HTERT RPE-1 (cell line): ENCODE measurements around the gene TRERF1.
"Not testable (repeated sequence)": the region's sequence is repeated elsewhere in the genome, so short reads cannot be mapped to it uniquely, and the experiment has no call there.

Experiments
- in situ Hi-C: fragments of 300-500 bp; cut with MboI; formaldehyde crosslinking; loops from 4 replicates; pipeline ENCODE4 v1.14.3; 2020; ENCODE audit warnings: low sequenced_read_pairs

TRERF1 gene, protein sequence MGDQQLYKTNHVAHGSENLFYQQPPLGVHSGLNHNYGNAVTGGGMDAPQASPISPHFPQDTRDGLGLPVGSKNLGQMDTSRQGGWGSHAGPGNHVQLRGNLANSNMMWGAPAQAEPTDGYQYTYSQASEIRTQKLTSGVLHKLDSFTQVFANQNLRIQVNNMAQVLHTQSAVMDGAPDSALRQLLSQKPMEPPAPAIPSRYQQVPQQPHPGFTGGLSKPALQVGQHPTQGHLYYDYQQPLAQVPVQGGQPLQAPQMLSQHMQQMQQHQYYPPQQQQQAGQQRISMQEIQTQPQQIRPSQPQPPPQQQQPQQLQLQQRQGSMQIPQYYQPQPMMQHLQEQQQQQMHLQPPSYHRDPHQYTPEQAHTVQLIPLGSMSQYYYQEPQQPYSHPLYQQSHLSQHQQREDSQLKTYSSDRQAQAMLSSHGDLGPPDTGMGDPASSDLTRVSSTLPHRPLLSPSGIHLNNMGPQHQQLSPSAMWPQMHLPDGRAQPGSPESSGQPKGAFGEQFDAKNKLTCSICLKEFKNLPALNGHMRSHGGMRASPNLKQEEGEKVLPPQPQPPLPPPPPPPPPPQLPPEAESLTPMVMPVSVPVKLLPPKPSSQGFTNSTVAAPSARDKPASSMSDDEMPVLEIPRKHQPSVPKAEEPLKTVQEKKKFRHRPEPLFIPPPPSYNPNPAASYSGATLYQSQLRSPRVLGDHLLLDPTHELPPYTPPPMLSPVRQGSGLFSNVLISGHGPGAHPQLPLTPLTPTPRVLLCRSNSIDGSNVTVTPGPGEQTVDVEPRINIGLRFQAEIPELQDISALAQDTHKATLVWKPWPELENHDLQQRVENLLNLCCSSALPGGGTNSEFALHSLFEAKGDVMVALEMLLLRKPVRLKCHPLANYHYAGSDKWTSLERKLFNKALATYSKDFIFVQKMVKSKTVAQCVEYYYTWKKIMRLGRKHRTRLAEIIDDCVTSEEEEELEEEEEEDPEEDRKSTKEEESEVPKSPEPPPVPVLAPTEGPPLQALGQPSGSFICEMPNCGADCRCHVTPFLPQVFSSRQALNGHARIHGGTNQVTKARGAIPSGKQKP (N-terminal part only)

DNA sequence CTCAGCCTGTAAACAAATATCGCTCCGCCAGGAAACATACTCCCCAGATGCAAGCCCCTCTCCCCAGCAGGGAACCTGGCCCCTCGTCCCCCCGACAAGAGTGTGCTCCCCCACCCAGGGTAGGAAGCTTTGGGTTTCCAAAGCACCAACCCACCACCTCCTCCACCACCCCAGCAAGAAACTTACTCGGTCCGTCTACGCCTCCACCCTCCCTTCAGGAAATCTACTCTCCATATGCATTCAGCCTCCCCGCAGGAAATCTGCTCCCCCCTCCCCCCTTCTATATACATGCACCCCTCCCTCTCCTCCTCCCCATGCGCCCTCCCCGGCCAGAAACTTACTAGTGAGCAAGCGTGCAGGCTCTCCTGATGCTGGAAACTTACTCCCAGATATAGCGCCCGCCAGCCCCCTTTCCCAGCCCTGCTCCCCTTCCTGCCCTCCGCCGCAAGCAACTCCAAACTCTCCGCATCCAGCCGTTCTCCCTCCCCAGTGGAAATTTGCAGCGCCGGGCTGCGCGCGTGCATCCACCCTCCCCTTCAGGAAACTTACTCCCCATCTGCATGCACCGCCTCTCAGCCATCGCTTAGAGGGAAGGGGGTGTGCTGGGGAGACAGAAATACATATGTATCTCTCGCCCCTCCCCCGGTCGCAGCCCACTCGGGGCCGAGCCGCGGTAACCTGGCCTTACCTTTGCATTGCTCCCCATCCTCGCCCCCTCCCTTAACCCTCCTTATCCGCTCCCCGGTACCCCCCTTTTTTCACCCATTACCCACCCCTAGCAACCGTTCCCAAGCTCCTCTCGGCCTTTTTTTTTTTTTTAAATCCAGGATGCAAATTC is at the start of gene TRERF1:
TSS of gene TRERF1 (minus strand) at position 594 of the 838 bp plus-strand sequence. CDS start 182,336 bp downstream, outside the sequence.
- in situ Hi-C loops: no loop called here

DNA sequence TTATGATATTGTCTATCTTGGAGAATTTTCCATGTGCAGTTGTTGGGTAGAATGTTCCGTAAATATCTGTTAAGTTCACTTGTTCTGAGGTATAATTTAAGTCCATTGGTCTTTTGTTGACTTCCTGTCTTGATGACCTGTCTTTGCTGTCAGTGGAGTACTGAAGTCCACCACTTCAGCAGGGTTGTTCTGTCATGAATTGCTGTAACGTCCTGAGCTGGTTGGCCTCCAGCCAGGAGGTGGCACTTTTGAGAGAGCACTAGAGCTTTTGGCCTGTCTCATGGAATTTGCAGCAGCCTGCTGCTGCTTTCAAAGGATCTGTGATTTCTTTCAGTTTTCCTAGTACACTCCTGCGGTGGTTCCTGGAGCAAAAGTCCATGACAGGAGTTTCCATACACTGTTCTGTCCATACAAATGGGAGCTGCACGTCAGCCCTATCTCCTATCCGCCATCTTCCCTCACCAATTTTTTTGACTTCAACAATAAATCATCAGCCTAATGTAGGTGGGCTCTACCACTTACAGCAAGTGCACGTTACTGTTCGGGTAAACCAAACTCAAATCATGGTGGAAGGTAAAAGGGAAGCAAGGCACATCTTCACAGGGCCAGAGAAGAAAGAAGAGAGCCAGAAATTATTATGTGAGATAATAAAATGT is 46.9 kb upstream of the TRERF1 start:
- in situ Hi-C loops: no loop called here

DNA sequence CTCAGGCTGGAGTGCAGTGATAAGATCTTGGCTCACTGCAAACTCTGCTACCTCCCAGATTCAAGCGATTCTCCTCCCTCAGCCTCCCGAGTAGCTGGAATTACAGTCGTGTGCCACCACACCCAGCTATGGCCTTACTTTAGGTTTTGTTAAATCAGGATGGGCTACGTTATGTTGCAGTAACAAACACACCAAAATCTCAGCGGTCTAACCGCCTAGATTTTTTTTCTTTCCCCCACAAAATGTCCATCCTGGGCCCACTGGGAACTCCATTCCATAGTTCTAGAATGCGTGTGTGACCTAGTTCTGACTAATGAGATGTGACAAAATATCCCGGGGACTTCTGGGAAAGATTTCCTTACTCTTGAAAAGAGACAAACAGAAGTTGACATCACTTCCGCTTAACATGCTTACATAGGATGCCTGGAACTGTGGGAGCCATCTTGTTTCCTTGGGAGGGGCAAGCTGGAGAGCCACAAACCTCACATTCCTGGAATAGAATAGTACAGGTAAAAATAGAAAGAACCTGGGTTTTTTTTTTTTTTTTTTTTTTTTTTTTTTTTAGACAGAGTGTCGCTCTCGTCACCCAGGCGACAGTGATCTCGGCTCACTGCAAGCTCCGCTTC is 42.3 kb upstream of the TRERF1 start:
- in situ Hi-C loops: no loop called here

DNA sequence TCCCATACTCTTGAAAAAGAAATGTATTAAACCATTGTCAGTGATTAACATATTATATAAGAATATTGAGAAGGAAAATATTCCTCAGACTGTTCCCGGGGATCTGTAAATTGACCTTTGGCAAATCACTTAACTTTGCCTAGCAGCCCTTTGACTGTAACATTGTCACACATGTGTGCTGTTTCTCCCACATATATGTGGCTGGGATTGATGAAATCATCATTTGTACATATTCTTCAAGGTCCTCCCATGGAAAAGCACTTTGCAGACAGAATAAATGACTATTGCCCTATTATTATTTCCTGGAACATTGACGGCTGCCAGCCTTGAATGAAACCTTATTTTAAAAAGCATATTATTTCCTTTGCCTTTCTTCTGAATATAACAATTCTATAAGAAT is 36.4 kb upstream of the TRERF1 start:
- in situ Hi-C loops: no loop called here

DNA sequence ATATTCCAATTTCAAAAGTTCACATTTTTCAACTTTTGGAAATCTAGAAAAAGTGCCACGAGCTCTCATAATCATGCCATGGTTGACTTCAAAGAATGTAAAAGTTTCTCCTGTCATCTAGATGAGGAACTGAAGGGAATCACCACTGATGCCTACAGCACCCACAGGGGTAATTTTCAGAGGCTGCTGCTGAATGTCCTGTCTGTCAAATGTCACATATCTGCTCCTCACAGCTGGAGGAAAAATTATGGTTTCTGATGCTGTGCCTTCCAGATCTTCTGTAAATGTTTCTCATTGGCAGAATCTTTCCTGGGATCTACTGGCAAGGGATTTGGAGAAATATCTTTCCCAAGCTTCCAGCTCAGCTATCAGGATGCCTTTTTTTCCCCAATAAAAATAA is 32.5 kb upstream of the TRERF1 start:
- in situ Hi-C loops: no loop called here

DNA sequence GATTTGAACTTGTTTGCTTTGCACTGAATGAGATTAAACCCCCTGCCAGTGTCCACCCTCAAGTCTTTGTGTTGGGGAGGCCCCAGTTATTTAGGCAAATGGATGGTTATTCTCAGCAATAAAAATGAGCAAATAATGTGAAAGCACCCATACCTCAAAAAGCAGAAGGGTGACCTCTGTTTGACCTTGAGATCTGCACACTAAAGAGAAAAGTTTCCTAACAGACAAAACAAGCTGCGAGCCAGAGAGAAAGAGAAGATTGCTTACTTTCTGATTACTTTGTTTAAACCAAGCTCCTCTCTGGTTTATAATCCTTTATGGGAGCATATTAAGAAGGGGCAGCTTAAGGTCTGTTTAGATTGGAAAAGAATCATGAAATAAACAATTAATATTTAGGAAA is 30.4 kb upstream of the TRERF1 start:
- in situ Hi-C loops: no loop called here

DNA sequence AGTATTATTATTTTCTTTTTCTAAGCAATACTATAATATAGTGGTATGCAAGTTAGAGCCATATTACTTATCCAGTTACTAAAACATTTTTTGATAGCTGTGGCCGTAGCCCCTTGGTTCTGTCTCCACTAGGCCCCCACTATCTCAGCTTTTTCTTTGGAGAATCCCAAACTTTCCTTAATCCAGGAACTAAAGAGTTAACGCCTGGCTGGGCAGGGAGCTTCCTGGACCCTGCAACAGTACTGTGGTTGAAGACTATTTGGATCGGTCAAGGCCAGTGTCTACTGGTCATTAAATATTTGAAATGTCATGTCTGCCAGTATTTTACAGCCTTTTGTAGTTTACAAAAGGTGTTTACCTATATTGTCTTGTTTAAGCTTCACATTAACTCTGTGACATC is 20.0 kb upstream of the TRERF1 start:
- in situ Hi-C loops: no loop called here

DNA sequence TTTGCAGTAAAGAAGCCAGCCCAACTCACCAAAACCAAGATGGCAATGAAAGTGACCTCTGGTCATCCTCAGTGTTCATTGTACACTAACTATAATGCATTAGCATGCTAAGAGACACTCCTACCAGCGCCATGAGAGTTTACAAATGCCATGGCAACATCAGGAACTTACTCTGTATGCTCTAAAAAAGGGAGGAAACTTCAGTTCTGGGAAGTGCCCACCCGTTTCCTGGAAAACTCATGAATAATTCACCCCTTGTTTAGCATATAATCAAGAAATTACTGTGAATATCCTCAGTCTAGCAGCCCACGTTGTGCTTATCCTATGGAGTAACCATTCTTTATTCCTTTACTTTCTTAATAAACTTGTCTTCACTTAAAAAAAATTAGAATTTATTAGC is 19.4 kb upstream of the TRERF1 start:
- in situ Hi-C loops: no loop called here

DNA sequence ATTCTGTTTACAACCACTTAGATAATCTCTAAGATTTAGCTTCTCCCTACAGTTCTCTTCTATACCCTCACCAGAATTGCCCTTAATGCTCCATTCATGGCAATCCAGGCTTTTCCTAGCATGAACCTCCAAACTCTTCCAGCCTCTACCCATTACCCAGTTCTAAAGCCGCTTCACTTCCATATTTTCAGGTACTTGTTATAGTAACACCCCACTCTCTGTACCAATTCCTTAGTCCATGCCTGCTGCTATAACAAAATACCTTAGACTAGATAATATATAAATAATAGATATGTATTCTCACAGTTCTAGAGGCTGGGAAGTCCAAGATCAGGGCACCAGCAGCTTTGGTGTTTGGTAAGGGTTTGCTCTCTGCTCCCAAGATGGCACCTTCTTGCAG is 16.5 kb upstream of the TRERF1 start:
- in situ Hi-C loops: no loop called here

DNA sequence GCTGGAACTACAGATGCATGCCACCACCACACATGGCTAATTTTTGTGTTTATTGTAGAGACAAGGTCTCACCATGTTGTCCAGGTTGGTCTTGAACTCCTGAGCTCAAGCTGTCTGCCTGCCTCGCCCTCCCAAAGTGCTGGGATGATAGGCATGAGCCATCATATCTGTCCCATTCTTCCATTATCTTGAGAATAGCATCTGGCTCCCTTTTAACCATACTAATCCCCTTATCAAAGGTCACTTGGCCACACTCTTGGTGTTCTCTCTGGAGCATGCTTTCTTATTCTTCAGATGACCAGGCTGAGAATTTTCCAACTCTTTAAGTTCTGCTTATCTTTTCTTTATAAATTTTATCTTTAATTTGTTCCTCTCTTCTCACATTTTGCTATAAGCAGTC is 15.9 kb upstream of the TRERF1 start:
- in situ Hi-C loops: no loop called here

DNA sequence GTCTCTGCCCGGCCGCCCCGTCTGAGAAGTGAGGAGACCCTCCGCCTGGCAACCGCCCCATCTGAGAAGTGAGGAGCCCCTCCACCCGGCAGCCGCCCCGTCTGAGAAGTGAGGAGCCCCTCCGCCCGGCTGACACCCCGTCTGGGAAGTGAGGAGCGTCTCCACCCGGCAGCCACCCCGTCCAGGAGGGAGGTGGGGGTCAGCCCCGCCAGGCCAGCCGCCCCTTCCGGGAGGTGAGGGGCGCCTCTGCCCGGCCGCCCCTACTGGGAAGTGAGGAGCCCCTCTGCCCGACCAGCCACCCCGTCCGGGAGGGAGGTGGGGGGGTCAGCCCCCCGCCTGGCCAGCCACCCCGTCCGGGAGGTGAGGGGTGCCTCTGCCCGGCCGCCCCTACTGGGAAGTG is 14.7 kb upstream of the TRERF1 start:
- in situ Hi-C loops: not testable (repeated sequence)

DNA sequence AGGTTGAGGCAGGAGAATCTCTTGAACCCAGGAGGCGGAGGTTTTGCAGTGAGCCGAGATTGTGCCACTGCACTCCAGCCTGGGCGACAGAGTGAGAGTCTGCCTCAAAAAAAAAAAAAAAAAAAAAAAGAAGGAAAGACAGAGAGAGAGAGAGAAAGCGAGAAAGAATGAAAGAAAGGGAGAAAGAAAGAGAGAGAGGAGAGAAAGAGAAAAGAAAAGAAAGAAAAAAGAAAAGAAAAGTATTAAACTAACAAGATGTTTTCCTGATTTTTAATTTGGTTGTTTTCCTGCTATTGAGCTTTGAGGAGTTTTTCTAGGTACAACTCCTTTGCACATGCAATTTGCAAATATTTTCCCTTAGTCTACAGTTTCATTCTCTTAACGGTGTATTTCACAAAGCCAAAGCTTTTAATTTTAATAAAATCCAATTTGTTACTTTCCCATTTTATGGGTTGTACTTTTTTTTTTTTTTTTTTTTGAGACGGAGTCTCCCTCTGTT is 10.8 kb upstream of the TRERF1 start:
- in situ Hi-C loops: no loop called here

DNA sequence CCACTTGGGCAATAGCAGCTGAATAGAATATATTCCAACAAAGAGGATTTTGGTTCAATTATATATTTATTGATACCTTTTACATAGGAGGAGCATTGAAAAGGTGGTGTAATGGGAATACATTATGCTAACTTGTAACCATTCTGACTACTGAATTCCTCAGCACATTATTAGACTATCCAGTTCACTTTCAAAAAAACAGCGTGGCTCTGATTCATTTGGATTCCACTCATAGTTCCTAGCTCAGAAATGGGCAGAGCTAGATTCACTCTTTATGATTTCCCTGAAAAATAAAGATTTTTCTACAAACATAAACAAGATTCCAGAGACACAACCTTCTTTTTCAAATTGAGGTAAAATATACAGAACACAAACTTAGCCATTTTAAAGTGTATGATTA is 9.2 kb upstream of the TRERF1 start:
- in situ Hi-C loops: no loop called here

DNA sequence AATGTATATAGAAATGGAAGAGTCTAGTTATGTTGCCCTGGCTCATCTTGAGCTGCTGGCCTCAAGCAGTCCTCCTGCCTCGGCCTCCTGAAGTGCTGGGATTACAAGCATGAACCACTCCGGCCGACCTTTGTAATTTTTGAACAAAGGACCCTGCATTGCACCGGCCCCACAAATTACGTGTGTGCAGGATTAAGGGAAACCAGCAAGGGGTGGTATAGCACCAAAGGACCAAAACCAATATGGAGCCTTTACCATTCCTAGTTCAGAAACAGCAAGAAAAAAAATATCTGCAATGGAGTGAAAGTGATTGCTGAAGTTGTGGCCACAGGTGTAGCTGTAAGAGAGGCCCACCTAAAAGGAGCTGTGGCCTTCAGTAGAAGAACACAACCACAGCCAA is 8.2 kb upstream of the TRERF1 start:
- in situ Hi-C loops: no loop called here

DNA sequence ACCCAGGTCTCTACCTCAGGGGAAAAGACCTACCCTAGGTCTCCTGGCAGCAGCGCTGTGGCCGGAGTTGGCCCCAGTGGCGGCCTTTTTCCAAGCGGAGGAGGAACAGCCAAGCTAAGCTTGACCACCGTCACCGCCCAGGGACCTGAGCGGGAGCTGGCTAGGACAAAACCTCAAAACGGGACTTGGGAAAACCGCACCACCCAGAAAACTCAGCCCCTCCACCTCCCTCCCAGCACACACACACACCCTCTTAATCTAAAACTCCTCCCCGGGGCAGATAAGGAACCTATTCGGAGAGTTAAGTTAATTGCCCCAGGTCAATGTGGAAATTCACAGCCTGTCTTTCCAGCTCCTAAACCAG is 2.7 kb upstream of the TRERF1 start:
- in situ Hi-C loops: no loop called here

DNA sequence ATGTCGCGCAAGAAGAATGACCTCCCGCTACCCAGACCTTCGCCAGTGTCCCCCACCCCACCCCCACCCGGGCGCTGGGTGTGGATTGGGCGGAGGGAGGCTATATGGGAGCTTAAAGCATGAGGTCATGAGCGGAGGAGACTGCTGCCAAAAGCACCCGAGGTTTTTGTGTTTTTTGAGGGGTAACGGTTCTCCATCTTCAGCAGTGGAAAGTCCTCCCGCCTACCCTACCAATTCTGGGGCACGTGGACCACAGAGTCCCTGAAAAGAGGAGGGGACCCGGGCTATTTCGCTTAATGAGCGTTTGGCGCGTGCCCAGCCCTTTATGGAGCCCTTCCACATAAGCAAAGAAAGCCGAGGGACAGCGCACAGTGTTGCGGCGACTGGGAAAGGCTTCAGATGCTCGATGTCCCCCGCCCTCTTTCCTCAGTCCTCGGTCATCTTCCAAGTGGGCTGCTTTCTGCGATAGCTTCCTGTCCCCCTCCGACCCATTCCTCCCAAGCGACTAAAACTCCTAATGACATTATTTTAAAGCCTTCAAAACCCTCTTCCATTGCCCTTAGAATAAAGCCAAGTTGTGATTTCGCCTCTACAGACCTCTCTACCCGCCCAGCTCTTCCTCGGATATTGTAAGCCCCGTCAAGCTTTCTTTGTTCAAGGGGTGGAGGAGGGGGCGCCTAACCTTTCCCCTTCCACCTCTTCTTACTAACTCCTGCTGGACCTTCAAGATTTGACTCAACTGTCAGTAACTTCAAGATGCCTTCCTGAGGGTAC is 2.1 kb upstream of the TRERF1 start:
- in situ Hi-C loops: no loop called here

DNA sequence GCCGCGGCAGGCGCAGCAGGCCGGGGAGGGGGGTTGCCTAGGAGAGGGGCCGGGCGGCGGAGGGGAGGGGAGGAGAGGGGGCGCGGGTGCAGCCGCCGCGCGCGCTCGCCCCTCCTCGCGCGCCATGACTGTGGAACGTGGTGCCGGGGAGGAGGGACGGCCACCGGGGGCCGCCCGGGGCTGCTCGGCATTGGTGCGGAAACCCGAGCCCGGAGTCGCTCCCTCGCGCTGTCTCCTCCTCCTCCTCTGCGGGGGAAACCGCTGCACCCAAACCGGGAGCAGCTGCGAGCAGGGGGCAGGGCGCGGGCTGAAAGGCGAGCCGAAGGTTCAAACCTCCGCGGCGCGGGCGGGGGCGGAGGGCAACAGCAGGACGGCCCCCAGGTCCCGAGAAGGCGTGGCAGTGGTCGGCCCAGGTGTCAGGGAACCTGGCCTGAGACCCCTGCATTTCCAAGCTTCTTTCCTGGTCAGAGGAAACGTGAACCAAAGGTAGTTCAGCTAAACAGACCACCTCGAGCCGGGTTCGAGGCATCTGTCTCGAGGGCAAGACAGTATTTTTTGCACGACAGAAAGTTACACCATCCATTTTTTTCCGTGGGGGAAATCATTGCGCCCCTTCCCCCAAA is 1.4 kb upstream of the TRERF1 start:
- in situ Hi-C loops: no loop called here

DNA sequence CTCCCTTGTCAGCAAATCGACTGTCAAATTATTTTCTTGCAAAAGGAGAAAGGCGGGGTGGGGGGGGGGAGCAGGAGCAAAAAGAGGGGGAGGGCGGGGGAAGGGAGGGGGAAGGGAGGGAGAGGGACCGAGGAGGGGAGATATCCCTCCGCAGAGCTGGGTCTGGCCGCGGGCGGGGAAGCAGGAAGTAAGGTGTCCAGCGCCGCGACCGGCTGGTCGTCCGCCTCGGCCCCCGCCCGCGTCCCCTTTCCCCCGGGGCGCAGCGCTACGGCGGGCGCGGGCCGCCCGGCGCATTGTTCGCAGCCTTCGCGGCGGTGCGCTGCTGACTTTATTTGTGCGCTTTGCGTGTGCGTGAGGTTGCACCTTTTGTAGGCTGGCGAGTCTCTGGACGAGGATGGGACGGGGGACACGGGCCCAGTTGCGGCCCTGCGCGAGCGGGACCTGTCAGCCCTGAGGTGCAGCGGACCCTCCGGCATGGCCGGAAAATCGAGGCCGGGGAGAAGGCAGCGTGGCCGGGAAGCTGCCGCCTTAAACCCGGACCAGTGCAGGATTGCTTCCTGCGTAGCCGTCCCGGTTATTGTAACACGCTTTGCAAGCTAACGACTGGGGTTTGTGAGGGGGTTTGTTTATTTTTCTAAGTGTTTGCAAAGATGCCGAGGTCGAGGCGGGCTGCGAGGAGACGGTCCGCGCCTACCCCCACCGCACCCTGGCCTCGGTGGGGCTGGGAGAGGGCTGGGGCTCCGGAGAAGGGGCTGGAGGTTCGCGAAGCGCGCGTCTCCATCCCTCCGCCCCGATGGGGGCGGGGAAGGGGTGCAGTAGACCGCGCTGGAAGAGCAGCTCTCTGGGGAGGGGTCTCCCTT is 675 bp upstream of the TRERF1 start:
- in situ Hi-C loops: no loop called here
